GM10248 (cell line): ENCODE data around the gene PDE1C.

ENCODE experiments used
- CTCF ChIA-PET: fragments of 300-600 bp; sonication (Branson Sonifier 250); formaldehyde crosslinking; extraction: SDS; loops from one replicate; lab custom pipeline; 2021; ENCODE audit warnings: antibody characterized with exemption; lab: Yijun Ruan, JAX
- POLR2A ChIA-PET: fragments of 350-650 bp; sonication (Branson Sonifier 250); formaldehyde crosslinking; extraction: SDS; loops from one replicate; lab custom pipeline; 2020; ENCODE audit warnings: antibody characterized with exemption; lab: Yijun Ruan, JAX
- DNase-seq: peaks from one replicate; pipeline ENCODE4 v3.0.0; 2012; ENCODE audit errors: extremely low spot score
- TF ChIP-seq, protein P1 (sequence below): IDR thresholded peaks from 2 replicates; pipeline ENCODE4 v1.5.1; 2012; ENCODE audit warnings: mild to moderate bottlenecking, low read depth; ENCODE audit errors: extremely low read depth, missing control alignments, control extremely low read depth

The PDE1C gene

DNA sequence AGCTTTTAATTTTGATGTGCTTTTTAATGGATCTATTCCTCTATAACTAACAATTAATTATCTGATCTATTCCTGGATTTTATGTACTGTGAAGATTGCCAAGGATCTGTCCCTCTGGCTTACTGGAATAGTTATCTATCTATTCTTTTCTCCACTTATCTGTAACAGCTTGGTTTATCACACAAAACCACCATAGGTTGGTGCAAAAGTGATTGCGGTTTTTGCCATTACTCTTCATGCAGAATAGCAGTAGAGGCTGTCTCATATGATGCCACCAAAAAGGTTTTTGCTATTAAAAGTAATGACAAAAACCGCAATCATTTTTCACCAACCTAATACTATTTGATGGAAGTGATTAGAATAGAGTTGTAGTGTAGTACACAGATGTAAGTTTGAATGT lies 115.7 kb downstream of the PDE1C start:
- DNase-seq = no peak
- ChIA-PET POLR2A (no interaction called here), CTCF (interaction anchor here (0.9 kb wide), 1 partner anchor 35 kb away, joined by 3 read pairs; no protein-coding TSS in a partner anchor)
- TF ChIP-seq, protein P1, sequence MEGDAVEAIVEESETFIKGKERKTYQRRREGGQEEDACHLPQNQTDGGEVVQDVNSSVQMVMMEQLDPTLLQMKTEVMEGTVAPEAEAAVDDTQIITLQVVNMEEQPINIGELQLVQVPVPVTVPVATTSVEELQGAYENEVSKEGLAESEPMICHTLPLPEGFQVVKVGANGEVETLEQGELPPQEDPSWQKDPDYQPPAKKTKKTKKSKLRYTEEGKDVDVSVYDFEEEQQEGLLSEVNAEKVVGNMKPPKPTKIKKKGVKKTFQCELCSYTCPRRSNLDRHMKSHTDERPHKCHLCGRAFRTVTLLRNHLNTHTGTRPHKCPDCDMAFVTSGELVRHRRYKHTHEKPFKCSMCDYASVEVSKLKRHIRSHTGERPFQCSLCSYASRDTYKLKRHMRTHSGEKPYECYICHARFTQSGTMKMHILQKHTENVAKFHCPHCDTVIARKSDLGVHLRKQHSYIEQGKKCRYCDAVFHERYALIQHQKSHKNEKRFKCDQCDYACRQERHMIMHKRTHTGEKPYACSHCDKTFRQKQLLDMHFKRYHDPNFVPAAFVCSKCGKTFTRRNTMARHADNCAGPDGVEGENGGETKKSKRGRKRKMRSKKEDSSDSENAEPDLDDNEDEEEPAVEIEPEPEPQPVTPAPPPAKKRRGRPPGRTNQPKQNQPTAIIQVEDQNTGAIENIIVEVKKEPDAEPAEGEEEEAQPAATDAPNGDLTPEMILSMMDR = no peak

DNA sequence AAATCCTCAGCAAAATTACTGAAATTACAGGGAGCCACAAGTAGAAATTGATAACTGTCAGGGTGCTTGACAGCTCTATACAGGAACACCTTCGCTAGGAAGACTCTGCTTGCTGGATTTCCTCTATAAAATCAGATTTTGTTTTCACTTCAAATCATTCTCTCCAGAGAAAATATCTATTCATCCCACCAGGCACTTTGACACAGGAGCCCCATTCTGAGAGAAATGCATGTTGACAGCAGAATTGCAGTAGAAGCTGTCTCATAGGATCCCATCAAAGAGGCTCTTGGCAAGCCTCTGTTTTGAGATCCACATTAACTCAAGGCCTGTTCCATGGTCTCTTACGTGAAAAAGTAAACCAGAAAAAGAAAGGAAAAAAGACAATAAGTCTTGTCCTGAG lies 116.8 kb downstream of the PDE1C start:
- CTCF ChIA-PET = no interaction called here

DNA sequence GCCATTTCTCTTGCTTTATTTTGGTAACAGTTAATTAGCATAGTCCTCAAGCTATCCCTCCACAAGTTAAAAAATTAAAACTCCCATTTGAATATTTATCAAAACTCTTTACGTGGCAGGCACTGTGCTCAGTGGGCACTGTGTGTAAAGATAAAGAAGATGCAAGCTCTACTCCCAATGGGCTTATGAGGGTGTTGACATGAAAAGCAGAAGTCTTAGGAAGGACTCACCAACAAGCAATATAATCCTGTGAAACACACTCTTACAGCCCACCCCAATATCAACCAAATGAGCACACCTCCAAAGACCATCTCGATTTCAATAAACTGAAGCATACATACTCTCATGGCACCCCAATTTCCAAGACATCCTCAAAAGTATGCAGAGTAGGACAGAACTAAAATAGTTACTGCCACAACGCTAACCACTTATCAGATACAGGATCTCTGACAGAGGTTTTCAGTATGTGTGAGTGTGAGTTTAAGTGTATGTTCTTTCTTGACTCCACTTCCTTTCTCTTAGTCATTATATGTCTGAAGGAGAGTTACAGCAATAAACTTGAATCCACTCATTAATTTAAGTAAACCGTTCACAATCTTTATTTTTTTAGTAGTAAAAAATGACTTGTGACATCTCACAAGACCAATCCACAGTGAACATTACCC lies 120.0 kb downstream of the PDE1C start:
- no peak for DNase-seq
- POLR2A ChIA-PET = no interaction called here
- TF ChIP-seq, protein P1 = no peak
- CTCF ChIA-PET = interaction anchor here (1.2 kb wide), 1 partner anchor 31 kb away, joined by 3 read pairs; no protein-coding TSS in a partner anchor

More for the DNA sequence above, 116.8 kb downstream of the PDE1C start:
- POLR2A ChIA-PET = no interaction called here
- TF ChIP-seq, protein P1 = no peak
- no peak for DNase-seq

DNA sequence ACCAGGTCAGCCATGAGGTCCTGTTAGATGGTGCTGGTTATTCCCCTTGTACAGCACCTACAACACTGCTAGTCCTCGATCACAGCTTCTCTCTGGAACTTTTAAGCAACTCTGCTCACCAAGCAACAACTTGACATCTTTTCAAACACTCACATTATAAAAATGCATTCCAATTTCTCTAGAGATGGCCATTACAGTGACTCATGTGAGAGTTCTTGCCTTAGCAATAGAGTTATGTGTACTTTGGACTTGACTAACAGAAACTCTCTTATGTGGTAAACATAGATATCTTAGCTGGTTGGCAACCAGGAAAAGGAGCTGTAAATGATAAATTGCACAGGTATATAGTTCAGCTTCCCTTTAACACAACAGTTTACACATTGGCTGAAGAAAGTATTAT lies 122.2 kb downstream of the PDE1C start:
- POLR2A ChIA-PET = no interaction called here
- CTCF ChIA-PET = interaction anchor here (1.0 to 1.4 kb wide), 2 partner anchors 10 to 12 kb away, joined by 4 to 7 read pairs; no protein-coding TSS in a partner anchor
- TF ChIP-seq, protein P1 = no peak
- DNase-seq = no peak

DNA sequence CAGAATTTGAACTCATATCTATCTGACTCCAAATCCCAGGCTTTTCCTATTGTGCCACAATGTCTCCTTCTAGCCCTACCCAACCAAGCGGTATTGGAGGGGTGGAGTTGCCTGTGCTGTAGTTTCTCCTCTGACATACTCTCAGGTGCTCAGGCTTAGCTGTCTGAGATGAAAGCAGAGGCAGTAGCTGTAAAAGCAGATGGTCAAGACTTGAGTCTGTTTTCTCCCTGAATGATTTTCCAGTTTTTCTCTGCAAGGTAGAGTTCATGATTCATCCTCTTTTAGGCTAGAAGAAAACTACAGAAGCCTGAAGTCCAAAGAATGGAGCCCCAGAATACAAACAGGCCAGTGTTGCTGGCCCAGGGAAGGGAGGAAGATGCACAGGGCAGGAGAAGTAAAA lies 130.0 kb downstream of the PDE1C start:
- POLR2A ChIA-PET = no interaction called here
- CTCF ChIA-PET = no interaction called here
- TF ChIP-seq, protein P1 = no peak
- no peak for DNase-seq

DNA sequence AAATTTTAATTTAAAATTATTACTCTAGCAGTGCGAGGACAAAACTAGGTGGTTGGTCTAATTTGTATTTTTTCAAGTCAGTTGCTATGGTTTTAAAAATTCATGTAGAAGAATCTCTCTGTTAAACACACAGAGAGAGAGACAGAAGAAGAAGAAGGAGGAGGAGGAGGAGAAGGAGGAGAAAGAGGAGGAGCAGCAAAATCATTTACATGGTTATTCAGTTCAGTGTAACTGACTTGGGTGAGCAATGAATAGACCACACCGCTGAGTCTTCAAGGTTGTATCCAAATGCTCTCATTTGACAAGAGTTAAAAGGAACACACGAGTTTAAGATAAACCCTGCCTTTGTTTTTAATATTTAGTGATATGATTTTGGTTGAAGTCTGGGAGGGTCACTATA lies 131.1 kb downstream of the PDE1C start:
- TF ChIP-seq, protein P1 = no peak
- POLR2A ChIA-PET = no interaction called here
- CTCF ChIA-PET = interaction anchor here (0.8 to 2.0 kb wide), 2 partner anchors 9 to 124 kb away, joined by 3 to 7 read pairs; no protein-coding TSS in a partner anchor
- DNase-seq = no peak

DNA sequence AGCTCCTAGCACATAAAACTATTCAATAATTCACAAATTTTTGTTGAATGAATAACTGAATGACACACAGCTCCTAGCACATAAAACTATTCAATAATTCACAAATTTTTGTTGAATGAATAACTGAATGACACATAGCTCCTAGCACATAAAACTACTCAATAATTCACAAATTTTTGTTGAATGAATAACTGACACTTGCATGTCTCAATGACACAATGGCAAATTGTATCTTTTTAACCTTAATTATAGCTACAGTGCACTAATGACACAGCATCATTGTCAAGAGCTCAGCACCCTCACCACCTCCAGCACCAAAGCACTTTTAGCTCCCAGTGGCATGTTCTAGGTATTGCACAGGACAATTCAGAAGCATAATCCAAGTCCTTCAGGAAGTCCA lies 131.6 kb downstream of the PDE1C start:
- POLR2A ChIA-PET = no interaction called here
- TF ChIP-seq, protein P1 = no peak
- DNase-seq = no peak
- CTCF ChIA-PET = interaction anchor here (0.8 to 2.0 kb wide), 2 partner anchors 9 to 124 kb away, joined by 3 to 7 read pairs; no protein-coding TSS in a partner anchor
